HCT116 (cell line): ENCODE data around the gene PFKP. TPM values are rescaled to one million over a fixed set of nuclear protein-coding genes. Genes with fewer than 3 reads are reported as not detected.

Experiments used
- ATAC-seq: fragments of 200-7000 bp; cut with Tn5 transposase; 2 replicates; pipeline ENCODE4 v1.9.1; 2020; ENCODE audit warnings: mild to moderate bottlenecking, moderate library complexity
- BruUV-seq: library from RNA; stranded (reverse); fragments of 400-500 nt; replicated peaks from 2 replicates; lab custom pipeline; 2021; lab: Mats Ljungman, UMichigan
- CTCF ChIA-PET: fragments of 300-600 bp; sonication (Branson Sonifier 250); formaldehyde crosslinking; loops from one replicate; lab custom pipeline; 2021; ENCODE audit warnings: antibody characterized with exemption; lab: Charles Lee
- POLR2A ChIA-PET: fragments of 300-600, 350-600 bp; sonication (Branson Sonifier 250); formaldehyde crosslinking; loops from one replicate; lab custom pipeline; 2021; ENCODE audit warnings: antibody characterized with exemption; lab: Charles Lee
- RAD21 ChIA-PET, 2 experiments: fragments of 300-600 bp; sonication (Branson Sonifier 250); formaldehyde crosslinking; loops; one replicate each; lab custom pipeline; 2023; ENCODE audit warnings: low total read pairs in 2 of 2; ENCODE audit not compliant: uncharacterized antibody in 2 of 2, unreplicated experiment in 2 of 2, low non-redundant PET in 1 of 2; lab: Charles Lee
- DNase-seq: peaks from one replicate; pipeline ENCODE4 v3.0.0-alpha.2; 2010; ENCODE audit warnings: low read depth, low spot score
- H2AFZ ChIP-seq: fragments of 200-600 bp; shearing (Covaris generic), sonication (generic); 2 replicates; pipeline ENCODE4 v1.6.1; 2017; ENCODE audit warnings: low read depth, mixed run types, mixed read lengths, antibody characterized with exemption, low read length; ENCODE audit not compliant: poor library complexity, severe bottlenecking
- H3K27ac ChIP-seq: 2 replicates; pipeline ENCODE4 v1.5.1; 2012; ENCODE audit warnings: low read depth, low read length
- H3K27me3 ChIP-seq: fragments of 200-600 bp; sonication (generic); 2 replicates; pipeline ENCODE4 v1.6.1; 2016; ENCODE audit warnings: mixed run types, low read length, mixed read lengths; ENCODE audit not compliant: insufficient read depth
- H3K36me3 ChIP-seq, 2 experiments: fragments of 200-500 bp in 1 of 2; fragments of 200-600 bp in 1 of 2; sonication (Bioruptor generic) in 1 of 2; sonication (generic) in 1 of 2; 2 replicates each; pipeline versions ENCODE4 v1.5.1 to v1.6.1; 2014 to 2016; ENCODE audit warnings: low read length in 2 of 2, inconsistent platforms in 1 of 2, mixed read lengths in 1 of 2, mixed run types in 1 of 2; ENCODE audit not compliant: insufficient read depth in 2 of 2, control insufficient read depth in 1 of 2
- H3K4me1 ChIP-seq, 2 experiments: fragments of 200-600 bp in 1 of 2; sonication (generic) in 1 of 2; 2 replicates each; pipeline versions ENCODE4 v1.5.1 to v1.6.1; 2012 to 2017; ENCODE audit warnings: low read length in 2 of 2, inconsistent platforms in 1 of 2, mild to moderate bottlenecking in 1 of 2, mixed read lengths in 1 of 2, mixed run types in 1 of 2, moderate library complexity in 1 of 2; ENCODE audit not compliant: insufficient read depth in 2 of 2, control insufficient read depth in 1 of 2
- H3K4me2 ChIP-seq: fragments of 200-600 bp; sonication (generic); 2 replicates; pipeline ENCODE4 v1.6.1; 2017; ENCODE audit warnings: mixed run types, low read length, mixed read lengths
- H3K4me3 ChIP-seq, 2 experiments: fragments of 200-600 bp in 1 of 2; sonication (generic) in 1 of 2; replicated peaks in 1 of 2; 2 replicates each; pipeline ENCODE4 v1.5.1; 2011 to 2016; ENCODE audit warnings: low read length in 2 of 2, control low read depth in 1 of 2, low read depth in 1 of 2, mild to moderate bottlenecking in 1 of 2, mixed read lengths in 1 of 2, mixed run types in 1 of 2
- H3K79me2 ChIP-seq: fragments of 200-600 bp; sonication (generic); 2 replicates; pipeline ENCODE4 v1.6.1; 2017; ENCODE audit warnings: mild to moderate bottlenecking, mixed run types, low read length, moderate library complexity, mixed read lengths; ENCODE audit not compliant: insufficient read depth
- H3K9ac ChIP-seq: fragments of 200-600 bp; sonication (generic); 2 replicates; pipeline ENCODE4 v1.6.1; 2016; ENCODE audit warnings: low read length, mixed read lengths
- H3K9me2 ChIP-seq: fragments of 200-600 bp; sonication (generic), shearing (Covaris generic); 2 replicates; pipeline ENCODE4 v1.6.1; 2017; ENCODE audit warnings: mixed run types, mild to moderate bottlenecking, moderate library complexity; ENCODE audit not compliant: insufficient read depth
- H3K9me3 ChIP-seq, 2 experiments: fragments of 200-500 bp in 1 of 2; fragments of 200-600 bp in 1 of 2; sonication (Bioruptor generic) in 1 of 2; sonication (generic) in 1 of 2; 2 replicates each; pipeline ENCODE4 v1.6.1; 2014 to 2017; ENCODE audit warnings: low read length in 2 of 2, mixed read lengths in 2 of 2, inconsistent platforms in 1 of 2, low read depth in 1 of 2, mild to moderate bottlenecking in 1 of 2, mixed run types in 1 of 2, moderate library complexity in 1 of 2; ENCODE audit not compliant: control insufficient read depth in 1 of 2, insufficient read depth in 1 of 2
- H4K20me1 ChIP-seq: fragments of 200-600 bp; sonication (generic), shearing (Covaris generic); 2 replicates; pipeline ENCODE4 v1.6.1; 2017; ENCODE audit warnings: mixed run types, mild to moderate bottlenecking, moderate library complexity; ENCODE audit not compliant: insufficient read depth
- CEBPB ChIP-seq: IDR thresholded peaks from 2 replicates; pipeline ENCODE4 v1.6.1; 2012; ENCODE audit warnings: low read depth
- EZH2 ChIP-seq: fragments of 200-600 bp; sonication (generic); IDR thresholded peaks from 2 replicates; pipeline ENCODE4 v1.6.1; 2017; ENCODE audit warnings: antibody characterized with exemption, mixed run types
- REST ChIP-seq: IDR thresholded peaks from 2 replicates; pipeline ENCODE4 v1.6.1; 2012; ENCODE audit warnings: low read depth
- SIN3A ChIP-seq: IDR thresholded peaks from 2 replicates; pipeline ENCODE4 v1.6.1; 2012; ENCODE audit warnings: low read depth
- intact Hi-C: fragments of 100-400 bp; cut with micrococcal nuclease; formaldehyde crosslinking; loops from 2 replicates; pipeline ENCODE4 v1.10.0; 2022
- total RNA-seq: library from RNA; stranded (reverse); gene quantifications from one replicate; pipeline ENCODE4 v1.2.1, GENCODE V29; 2021; ENCODE audit not compliant: unreplicated experiment

The PFKP gene
- total RNA-seq, 1 experiment from 2014 or later, result 237 TPM

DNA sequence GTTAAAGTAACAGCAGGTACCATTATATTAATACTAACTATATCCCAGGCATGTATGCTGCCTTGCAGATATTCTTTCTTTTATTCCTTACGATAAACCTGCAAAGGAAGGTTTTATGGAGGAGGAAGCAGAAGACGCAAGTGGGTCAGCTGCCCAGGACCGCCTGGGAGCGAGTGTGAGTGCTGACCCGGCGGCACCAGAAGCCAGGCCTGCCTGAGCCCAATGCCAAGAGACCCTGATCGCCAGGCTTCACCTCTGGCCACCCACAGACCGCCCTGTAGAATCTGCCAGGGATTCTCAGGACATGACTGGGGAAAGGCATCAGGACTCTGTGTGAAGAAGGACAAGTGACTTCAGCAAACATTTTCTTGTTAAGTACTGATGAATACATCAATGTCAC, 78.9 kb downstream of the PFKP start (continued):
- no peak for TF ChIP-seq REST
- no peak for TF ChIP-seq CEBPB
- TF ChIP-seq, all 23 proteins: peak for 0

DNA sequence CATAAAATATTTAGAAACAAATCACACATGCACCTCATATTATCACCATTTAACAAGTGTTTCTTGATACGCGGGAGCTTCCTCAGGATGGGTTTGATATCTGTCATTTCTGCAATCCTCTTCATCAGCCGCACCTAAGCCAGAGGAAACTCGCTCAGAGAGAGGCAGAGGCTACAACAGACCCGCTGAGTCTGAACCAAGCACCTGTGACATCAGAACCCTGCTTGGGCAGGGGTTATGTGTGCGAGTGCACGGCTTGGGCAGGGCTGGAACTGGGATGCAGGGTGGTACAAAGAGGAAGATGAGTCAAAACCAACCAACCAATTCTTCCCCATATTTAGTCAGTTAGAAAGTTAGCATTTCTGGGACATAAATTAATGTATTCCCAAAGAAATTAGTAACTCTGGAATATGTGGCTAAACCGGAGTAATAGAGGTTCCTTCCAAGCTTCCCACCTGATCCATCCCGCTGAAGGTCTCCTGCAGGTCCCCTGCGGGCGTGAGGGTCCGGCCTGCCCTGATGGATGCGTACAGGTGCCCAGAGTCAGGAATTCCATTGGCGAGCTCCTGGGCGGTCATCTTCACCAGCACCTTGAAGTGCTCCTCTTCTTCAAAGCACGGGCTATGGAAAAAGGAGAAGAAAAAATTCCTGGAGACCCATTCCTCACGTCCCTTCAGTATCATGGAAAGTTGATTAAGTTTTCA, 79.9 kb downstream of the PFKP start:
- ChIA-PET POLR2A (no interaction called here), RAD21 (no interaction called here), CTCF (interaction anchor here (0.6 kb wide), 1 partner anchor 14 kb away, joined by 3 read pairs; no protein-coding TSS in a partner anchor)
- no peak overlapping the region for H3K9ac ChIP-seq
- no peaks in the 10 kb centered on the region for H3K79me2 ChIP-seq
- no peaks in the 10 kb centered on the region for H3K9me2 ChIP-seq
- H3K27ac ChIP-seq, result no peak overlapping the region
- H4K20me1 ChIP-seq, result no peaks in the 10 kb centered on the region
- TF ChIP-seq EZH2, result no peak
- no peak for TF ChIP-seq SIN3A
- DNase-seq (no peak), ATAC-seq (no peak)
- H3K9me3 ChIP-seq, result no peaks in the 10 kb centered on the region
- H3K4me3 ChIP-seq, result no peak overlapping the region
- peaks cover 31 to 51% of the 10 kb centered on the region in 2 experiments; a peak in 3 of 4 replicates for H3K36me3 ChIP-seq
- no peaks in the 10 kb centered on the region for H3K27me3 ChIP-seq
- H3K4me2 ChIP-seq, result no peak overlapping the region
- H3K4me1 ChIP-seq, result no peaks in the 10 kb centered on the region
- no TSS peak for BruUV-seq
- H2AFZ ChIP-seq, result no peak overlapping the region
- intact Hi-C loops, result no loop called here
